Ecto neural progenitor cell (in vitro differentiated cells): ENCODE results near the gene AGTRAP.

Experiments
- DNase-seq: peaks from one replicate; pipeline ENCODE4 v3.0.0-alpha.2; 2018; ENCODE audit warnings: low spot score

AGTRAP gene

GRCh38 chr1:11784993-11785769 is 49.2 kb downstream of the AGTRAP start:
- DNase-seq = peak; percentile 89

- DNase-seq = no peak
These were observed 50.2 kb downstream of the AGTRAP start for GRCh38 chr1:11786168-11786567.

- DNase-seq = no peak
These were observed 51.4 kb downstream of the AGTRAP start for GRCh38 chr1:11787251-11787803.

- DNase-seq = no peak
These were observed 52.0 kb downstream of the AGTRAP start for GRCh38 chr1:11787804-11788436.

GRCh38 chr1:11788549-11789053 is 52.7 kb downstream of the AGTRAP start:
- DNase-seq = no peak

- DNase-seq = no peak
These were observed 53.5 kb downstream of the AGTRAP start for GRCh38 chr1:11789126-11790067.

- DNase-seq = no peak
These were observed 54.4 kb downstream of the AGTRAP start for GRCh38 chr1:11790101-11790879.

- no peak for DNase-seq
These were observed 55.2 kb downstream of the AGTRAP start for GRCh38 chr1:11790880-11791715.

GRCh38 chr1:11792106-11792505 is 56.2 kb downstream of the AGTRAP start:
- DNase-seq = no peak

GRCh38 chr1:11793819-11794218 is 57.9 kb downstream of the AGTRAP start:
- DNase-seq = no peak

- no peak for DNase-seq
These were observed 58.7 kb downstream of the AGTRAP start for GRCh38 chr1:11794446-11795237.

- no peak for DNase-seq
These were observed 59.4 kb downstream of the AGTRAP start for GRCh38 chr1:11795238-11795890.

GRCh38 chr1:11796036-11796828 is 60.3 kb downstream of the AGTRAP start:
- no peak for DNase-seq

GRCh38 chr1:11797525-11798216 is 61.7 kb downstream of the AGTRAP start:
- DNase-seq = no peak

- no peak for DNase-seq
These were observed 63.2 kb downstream of the AGTRAP start for GRCh38 chr1:11799099-11799498.

- no peak for DNase-seq
These were observed 64.0 kb downstream of the AGTRAP start for GRCh38 chr1:11799896-11800295.

GRCh38 chr1:11800391-11800755 is 64.4 kb downstream of the AGTRAP start:
- DNase-seq = no peak
